SHP77 (cell line): Measurements from ENCODE around the gene GDPD4.

Experiments
- DNase-seq, 2 experiments: peaks; one replicate each; lab custom pipeline; 2025; lab: John Stamatoyannopoulos, UW

Gene GDPD4

GRCh38 chr11:77299528-77299993 is 1.9 kb downstream of the GDPD4 start:
- peak; percentile 88 to 96 for DNase-seq

GRCh38 chr11:77294040-77294439 is 7.4 kb downstream of the GDPD4 start:
- DNase-seq: no peak

- no peak for DNase-seq
Observed at GRCh38 chr11:77289737-77290136, 11.7 kb downstream of the GDPD4 start.

GRCh38 chr11:77287615-77288273 is 13.7 kb downstream of the GDPD4 start:
- DNase-seq: no peak

- no peak for DNase-seq
Observed at GRCh38 chr11:77287136-77287535, 14.3 kb downstream of the GDPD4 start.

- no peak for DNase-seq
Observed at GRCh38 chr11:77284476-77285468, 16.7 kb downstream of the GDPD4 start.

- DNase-seq: no peak
Observed at GRCh38 chr11:77283101-77283500, 18.4 kb downstream of the GDPD4 start.

- no peak for DNase-seq
Observed at GRCh38 chr11:77278595-77279506, 22.6 kb downstream of the GDPD4 start.

- no peak for DNase-seq
Observed at GRCh38 chr11:77276271-77276670, 25.2 kb downstream of the GDPD4 start.

GRCh38 chr11:77270921-77271320 is 30.6 kb downstream of the GDPD4 start:
- DNase-seq: no peak

- DNase-seq: no peak
Observed at GRCh38 chr11:77269484-77270123, 31.9 kb downstream of the GDPD4 start.

GRCh38 chr11:77267962-77268361 is 33.5 kb downstream of the GDPD4 start:
- DNase-seq: no peak

- no peak for DNase-seq
Observed at GRCh38 chr11:77266766-77267165, 34.7 kb downstream of the GDPD4 start.

- no peak for DNase-seq
Observed at GRCh38 chr11:77262803-77263202, 38.7 kb downstream of the GDPD4 start.

- DNase-seq: no peak
Observed at GRCh38 chr11:77259641-77260040, 41.8 kb downstream of the GDPD4 start.

GRCh38 chr11:77253690-77254089 is 47.8 kb downstream of the GDPD4 start:
- DNase-seq: no peak

GRCh38 chr11:77252555-77253270 is 48.8 kb downstream of the GDPD4 start:
- DNase-seq: peak; percentile 25 to 66

GRCh38 chr11:77250881-77251640 is 50.4 kb downstream of the GDPD4 start:
- no peak for DNase-seq

- no peak for DNase-seq
Observed at GRCh38 chr11:77249427-77249826, 52.1 kb downstream of the GDPD4 start.
